ENCODE data around the gene RABGEF1. TPM values are rescaled to one million over a fixed set of nuclear protein-coding genes. Genes with fewer than 3 reads are reported as not detected.
"Not testable (repeated sequence)": the region's sequence is repeated elsewhere in the genome, so short reads cannot be mapped to it uniquely, and the experiment has no call there.

Gene RABGEF1
- polyA plus RNA-seq, 3 donors, result 13.6 to 17.3 (median 17.1) TPM

DNA sequence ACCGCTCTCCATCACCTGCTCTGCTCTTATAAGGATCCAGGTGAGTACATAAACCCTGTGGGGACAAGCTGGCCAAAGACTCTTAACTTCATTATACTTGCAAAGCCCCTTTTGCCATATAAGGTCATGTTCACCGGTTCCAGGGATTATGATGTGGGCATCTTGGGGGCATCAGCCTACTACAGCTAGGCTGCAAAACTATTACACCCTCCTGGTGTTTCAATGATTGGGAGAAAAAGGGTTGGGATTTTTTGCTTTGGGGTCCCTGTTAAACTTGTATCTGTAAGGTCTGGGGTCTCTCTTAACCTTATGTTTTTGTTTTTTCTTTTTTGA, 107.0 kb downstream of the RABGEF1 start:
- H3K9me3 Mint-ChIP-seq; H3K9me3 ChIP-seq (replicated peaks in 1 of 2; ENCODE audit: control insufficient read depth in 1 of 2, insufficient read depth in 1 of 2, low read length in 2 of 2); H3K4me2 ChIP-seq (replicated peaks; ENCODE audit: extremely low read depth, low read length, poor library complexity, severe bottlenecking); H3K79me2 ChIP-seq (ENCODE audit: insufficient read depth, low read length); H3K4me3 ChIP-seq (replicated peaks in 1 of 3; ENCODE audit: low read depth in 2 of 3, low read length in 3 of 3); H3K36me3 Mint-ChIP-seq; DNase-seq; H4K20me1 ChIP-seq (ENCODE audit: insufficient read depth, low read length); H3K27me3 Mint-ChIP-seq (ENCODE audit: low read depth in 3 of 3); intact Hi-C loops (cut with micrococcal nuclease); H3K36me3 ChIP-seq (replicated peaks in 1 of 2; ENCODE audit: control insufficient read depth in 1 of 2, insufficient read depth in 2 of 2, low read length in 2 of 2); H3K27me3 ChIP-seq (ENCODE audit: control insufficient read depth in 2 of 2, insufficient read depth in 2 of 2, low read length in 2 of 2); H2AFZ ChIP-seq (ENCODE audit: insufficient read depth, low read depth, low read length, poor library complexity, severe bottlenecking); H3K4me3 Mint-ChIP-seq: not testable (repeated sequence)
- peaks cover 38% of the 10 kb centered on the region for H3K4me1 Mint-ChIP-seq
- WGBS (ENCODE audit: insufficient coverage), result no CpG with 5 or more reads among the region's 2 CpGs
- peak overlapping the region; percentile 69 to 93 for H3K27ac ChIP-seq (ENCODE audit: low read depth in 1 of 2, low read length in 2 of 2)
- peak overlapping the region; percentile 42 for H3K9ac ChIP-seq (ENCODE audit: insufficient read depth, low read length, poor library complexity, severe bottlenecking)
- peaks cover 32 to 53% of the 10 kb centered on the region in 2 donors for H3K4me1 ChIP-seq (ENCODE audit: control insufficient read depth in 1 of 2, insufficient read depth in 2 of 2, low read length in 2 of 2)
- peak overlapping the region; percentile 95 to 100 (median 99) for H3K27ac Mint-ChIP-seq

DNA sequence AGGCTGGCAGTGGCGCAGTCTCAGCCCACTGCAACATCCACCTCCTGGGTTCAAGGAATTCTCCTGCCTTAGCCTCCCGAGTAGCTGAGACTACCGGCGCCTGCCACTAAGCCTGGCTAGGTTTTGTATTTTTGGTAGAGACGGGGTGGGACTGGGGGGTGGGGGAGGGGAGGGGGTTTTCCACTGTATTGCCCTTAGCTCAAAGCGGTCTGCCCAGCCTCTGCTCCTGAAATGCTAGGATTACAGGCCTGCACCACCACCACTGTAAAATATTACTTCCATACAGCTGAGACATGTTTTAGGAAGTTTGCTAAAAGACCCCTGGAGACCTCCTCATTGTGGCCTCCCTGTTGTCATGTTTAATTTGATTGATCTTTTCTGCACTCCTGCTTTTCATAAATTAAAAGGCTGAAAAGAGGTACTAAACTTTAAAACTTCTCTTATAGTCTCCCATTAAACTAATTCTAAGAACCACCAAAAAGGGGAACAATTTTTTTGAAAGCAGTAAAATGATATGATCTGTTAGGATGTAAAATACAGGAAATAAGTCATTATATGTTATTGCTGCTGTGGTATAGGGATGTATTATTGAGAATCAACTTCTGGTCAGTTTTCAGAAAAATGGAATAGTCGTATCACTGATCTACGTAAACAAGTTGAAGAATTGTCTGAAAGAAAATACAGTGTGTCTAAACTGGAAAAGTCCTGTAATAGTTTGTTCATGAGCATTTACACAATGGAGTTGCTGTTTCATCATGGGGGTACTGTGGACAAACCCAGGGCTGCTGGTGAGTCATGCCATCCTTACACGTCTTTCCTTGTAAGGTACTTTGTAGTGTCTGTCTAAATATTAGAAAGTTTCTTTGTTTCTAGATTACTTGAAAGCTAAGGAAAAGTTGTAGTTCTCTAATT, 107.6 kb downstream of the RABGEF1 start:
- Mint-ChIP-seq H3K9me3 (peaks cover 0 to 2% (median 0%) of the 10 kb centered on the region in 7 donors), H3K4me3 (peak overlapping the region in 1 of 2 donors; percentile 62), H3K27ac (peak overlapping the region; percentile 95 to 100 (median 99)), H3K36me3 (no peaks in the 10 kb centered on the region), H3K4me1 (peaks cover 31% of the 10 kb centered on the region), H3K27me3 (ENCODE audit: low read depth in 3 of 3) (peaks cover 0 to 2% (median 0%) of the 10 kb centered on the region in 3 donors)
- intact Hi-C loops (cut with micrococcal nuclease), result no loop called here
- H2AFZ ChIP-seq (ENCODE audit: insufficient read depth, low read depth, low read length, poor library complexity, severe bottlenecking), result no peak overlapping the region
- 0% methylated on average over 2 of the region's 9 CpGs for WGBS (ENCODE audit: insufficient coverage)
- peak overlapping the region; percentile 42 for H3K9ac ChIP-seq (ENCODE audit: insufficient read depth, low read length, poor library complexity, severe bottlenecking)
- peaks cover 6% of the 10 kb centered on the region for H3K79me2 ChIP-seq (ENCODE audit: insufficient read depth, low read length)
- no peaks in the 10 kb centered on the region for H4K20me1 ChIP-seq (ENCODE audit: insufficient read depth, low read length)
- H3K4me2 ChIP-seq (replicated peaks; ENCODE audit: extremely low read depth, low read length, poor library complexity, severe bottlenecking), result no peak overlapping the region
- no peaks in the 10 kb centered on the region for H3K27me3 ChIP-seq (ENCODE audit: control insufficient read depth in 2 of 2, insufficient read depth in 2 of 2, low read length in 2 of 2)
- no peak for TF ChIP-seq CTCF (IDR thresholded peaks at IDR 0.05)
- DNase-seq, result peak; percentile 86 to 95 (median 91)
- H3K36me3 ChIP-seq (replicated peaks in 1 of 2; ENCODE audit: control insufficient read depth in 1 of 2, insufficient read depth in 2 of 2, low read length in 2 of 2), result no peaks in the 10 kb centered on the region
- H3K4me3 ChIP-seq (replicated peaks in 1 of 3; ENCODE audit: low read depth in 2 of 3, low read length in 3 of 3), result no peak overlapping the region
- no peaks in the 10 kb centered on the region for H3K9me3 ChIP-seq (replicated peaks in 1 of 2; ENCODE audit: control insufficient read depth in 1 of 2, insufficient read depth in 1 of 2, low read length in 2 of 2)
- H3K4me1 ChIP-seq (ENCODE audit: control insufficient read depth in 1 of 2, insufficient read depth in 2 of 2, low read length in 2 of 2), result peaks cover 32 to 53% of the 10 kb centered on the region in 2 donors
- H3K27ac ChIP-seq (ENCODE audit: low read depth in 1 of 2, low read length in 2 of 2), result peak overlapping the region; percentile 69 to 93
